Tibial artery (tissue), 4 donors: Measurements from ENCODE around the gene MED26.

Experiments
- DNase-seq, 2 donors: peaks; one replicate each; pipeline ENCODE4 v3.0.0-alpha.2; 2019
- H3K27ac ChIP-seq, 2 donors: fragments of 200-600 bp; sonication (generic) in 1 of 2; 1 replicate in 1 of 2; 2 replicates in 1 of 2; pipeline ENCODE4 v1.5.1; 2018 to 2019; ENCODE audit warnings: mild to moderate bottlenecking in 1 of 2
- H3K27me3 ChIP-seq, 2 donors: fragments of 200-600 bp; sonication (generic) in 1 of 2; one replicate each; pipeline versions ENCODE4 v1.5.1 to v1.6.0; 2016 to 2019
- H3K36me3 ChIP-seq, 3 donors: fragments of 200-600 bp; sonication (generic) in 2 of 3; one replicate each; pipeline ENCODE4 v1.5.1; 2016 to 2019; ENCODE audit warnings: mild to moderate bottlenecking in 2 of 3
- H3K4me1 ChIP-seq, 4 donors: fragments of 200-600 bp; sonication (generic) in 2 of 4; 1 replicate in 3 of 4; 2 replicates in 1 of 4; pipeline ENCODE4 v1.5.1; 2016 to 2019
- H3K4me3 ChIP-seq, 2 donors: fragments of 200-600 bp; sonication (generic) in 1 of 2; 1 replicate in 1 of 2; 2 replicates in 1 of 2; pipeline ENCODE4 v1.5.1; 2018 to 2019; ENCODE audit warnings: mild to moderate bottlenecking in 2 of 2
- H3K9me3 ChIP-seq, 3 donors: fragments of 200-600 bp; sonication (generic) in 1 of 3; one replicate each; pipeline ENCODE4 v1.5.1; 2016 to 2019
- CTCF ChIP-seq, 2 experiments: fragments of 200-600 bp in 1 of 2; fragments of 450-650 bp in 1 of 2; IDR thresholded peaks; one replicate each; pipeline ENCODE4 v1.5.1; 2017 to 2019; ENCODE audit warnings: antibody characterized with exemption in 2 of 2, mild to moderate bottlenecking in 1 of 2, moderate library complexity in 1 of 2
- intact Hi-C: fragments of 100-400 bp; cut with DNase I; formaldehyde crosslinking; loops from one replicate; pipeline ENCODE4 v1.15.0; 2023; ENCODE audit warnings: low total_unique reads

The MED26 gene

DNA sequence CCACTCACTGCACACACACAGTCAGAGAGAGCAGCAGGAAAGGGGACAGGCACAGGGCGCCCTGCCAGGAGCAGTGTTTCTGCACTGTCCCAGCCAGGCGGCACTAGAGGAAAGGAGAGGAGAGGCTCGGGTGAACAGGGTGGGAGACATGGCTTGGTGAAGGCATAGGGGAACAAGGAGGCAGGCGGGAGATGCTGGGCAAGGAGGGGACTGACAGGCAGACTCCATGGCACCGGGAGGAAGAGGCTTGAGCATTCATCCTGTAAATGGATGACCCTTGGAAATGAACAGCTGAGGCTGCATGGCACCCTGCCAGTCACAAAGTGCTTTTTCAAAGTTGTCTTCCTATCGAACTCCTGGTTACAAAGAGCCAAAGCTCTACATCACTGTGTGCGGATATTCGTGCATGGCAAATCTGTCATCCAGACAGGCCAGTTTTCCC, 22.4 kb downstream of the MED26 start:
- no peak for TF ChIP-seq CTCF (IDR thresholded peaks at IDR 0.05)

GRCh38 chr19:16605115-16605514, 22.9 kb downstream of the MED26 start:
- Histone ChIP-seq H3K36me3 (no peaks in the 10 kb centered on the region), H3K27me3 (no peaks in the 10 kb centered on the region), H3K27ac (no peak overlapping the region), H3K4me1 (peaks cover 0 to 60% (median 31%) of the 10 kb centered on the region in 4 donors), H3K9me3 (no peaks in the 10 kb centered on the region), H3K4me3 (no peak overlapping the region)
- DNase-seq, result no peak
- no peak for TF ChIP-seq CTCF (IDR thresholded peaks at IDR 0.05)
- intact Hi-C loops, result no loop called here

More for the DNA sequence above, 22.4 kb downstream of the MED26 start:
- DNase-seq, result no peak
- no peak overlapping the region for H3K4me3 ChIP-seq
- intact Hi-C loops, result no loop called here
- no peaks in the 10 kb centered on the region for H3K36me3 ChIP-seq
- no peak overlapping the region for H3K27ac ChIP-seq
- peaks cover 0 to 60% (median 30%) of the 10 kb centered on the region in 4 donors for H3K4me1 ChIP-seq
- no peaks in the 10 kb centered on the region for H3K27me3 ChIP-seq
- H3K9me3 ChIP-seq, result no peaks in the 10 kb centered on the region

DNA sequence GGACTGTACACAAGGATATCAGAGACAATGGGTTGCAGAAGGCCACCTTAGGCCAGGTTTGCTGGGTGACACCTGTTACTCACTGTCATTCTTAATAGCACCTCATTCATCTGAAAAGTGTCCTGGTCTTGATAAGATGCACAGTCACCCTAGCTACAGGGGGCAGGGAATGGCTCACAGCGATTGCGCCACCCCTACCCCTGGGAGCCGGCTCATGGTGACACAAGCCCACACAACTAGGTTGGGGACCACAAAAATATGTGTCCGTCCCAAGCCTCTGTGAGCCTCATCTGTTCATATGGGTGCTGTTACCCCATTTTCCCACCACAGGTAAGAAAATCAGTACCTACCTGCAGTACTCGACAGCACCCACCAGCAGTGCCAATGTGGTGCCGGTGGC, 23.4 kb downstream of the MED26 start:
- TF ChIP-seq CTCF (IDR thresholded peaks at IDR 0.05), result no peak
- no peak overlapping the region for H3K4me3 ChIP-seq
- no peaks in the 10 kb centered on the region for H3K27me3 ChIP-seq
- intact Hi-C loops, result no loop called here
- no peaks in the 10 kb centered on the region for H3K36me3 ChIP-seq
- no peak for DNase-seq
- H3K9me3 ChIP-seq, result no peaks in the 10 kb centered on the region
- H3K27ac ChIP-seq, result no peak overlapping the region
- peaks cover 0 to 56% (median 33%) of the 10 kb centered on the region in 4 donors for H3K4me1 ChIP-seq

GRCh38 chr19:16603090-16603489, 24.9 kb downstream of the MED26 start:
- no peak overlapping the region for H3K4me3 ChIP-seq

DNA sequence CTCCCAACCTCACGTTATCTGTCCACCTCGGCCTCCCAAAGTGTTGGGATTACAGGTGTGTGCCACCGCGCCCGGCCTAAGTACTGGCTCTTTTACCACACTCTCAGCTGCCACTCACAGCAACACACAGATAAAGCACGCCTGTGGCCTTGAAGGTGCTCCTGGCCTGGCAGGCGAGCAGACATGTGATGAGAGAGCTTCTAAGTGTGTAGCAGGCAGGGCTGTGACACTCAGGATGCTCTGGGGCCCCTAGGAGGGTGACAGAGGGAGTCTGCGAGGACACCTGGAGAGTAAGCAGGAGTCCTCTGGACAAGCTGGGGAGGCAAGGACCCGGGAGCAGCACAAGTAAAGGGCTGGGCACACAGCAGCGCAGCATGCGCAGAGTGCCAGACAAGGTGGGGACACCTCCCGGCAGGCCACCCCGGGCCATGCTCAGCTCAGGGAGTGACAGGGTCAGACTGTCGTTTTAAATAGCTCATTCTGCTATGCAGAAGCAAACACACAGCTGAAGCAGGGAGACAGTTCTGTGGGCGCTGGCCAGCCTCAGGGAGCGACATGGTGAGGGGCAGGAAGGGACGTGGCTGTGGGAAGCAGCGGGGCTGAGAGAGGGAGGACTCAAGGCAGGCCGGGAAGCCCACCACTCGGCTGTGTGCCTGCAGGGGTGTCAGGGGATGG, 26.5 kb downstream of the MED26 start:
- peaks cover 0 to 54% (median 23%) of the 10 kb centered on the region in 4 donors for H3K4me1 ChIP-seq

More at GRCh38 chr19:16603090-16603489, 24.9 kb downstream of the MED26 start:
- intact Hi-C loops, result no loop called here
- DNase-seq, result no peak
- Histone ChIP-seq H3K27me3 (no peaks in the 10 kb centered on the region), H3K36me3 (no peaks in the 10 kb centered on the region), H3K4me1 (peaks cover 0 to 62% (median 31%) of the 10 kb centered on the region in 4 donors), H3K9me3 (no peaks in the 10 kb centered on the region), H3K27ac (no peak overlapping the region)
- TF ChIP-seq CTCF (IDR thresholded peaks at IDR 0.05), result no peak

More for the DNA sequence above, 26.5 kb downstream of the MED26 start:
- no peak overlapping the region for H3K27ac ChIP-seq
- DNase-seq, result no peak
- no peaks in the 10 kb centered on the region for H3K27me3 ChIP-seq
- intact Hi-C loops, result no loop called here
- no peak overlapping the region for H3K4me3 ChIP-seq
- TF ChIP-seq CTCF (IDR thresholded peaks at IDR 0.05), result no peak
- no peaks in the 10 kb centered on the region for H3K9me3 ChIP-seq
- no peaks in the 10 kb centered on the region for H3K36me3 ChIP-seq
